K562 (cell line): ENCODE data around the gene C9orf40. TPM values are rescaled to one million over a fixed set of nuclear protein-coding genes. Genes with fewer than 3 reads are reported as not detected.
A peak's percentile ranks its signal among the peaks of the same experiment; 100 is the strongest.

Source experiments
- ARID3A ChIP-seq: IDR thresholded peaks from 2 replicates; pipeline ENCODE4 v1.6.1; 2012; ENCODE audit warnings: low read depth, low read length, improper control_type of control experiment, borderline replicate concordance
- ATF6 ChIP-seq: sonication (generic); formaldehyde crosslinking; IDR thresholded peaks from 2 replicates; pipeline ENCODE4 v1.4.0; 2020; ENCODE audit warnings: mild to moderate bottlenecking, missing genetic modification reagents
- BRD4 ChIP-seq: fragments of 200-600 bp; sonication (generic); IDR thresholded peaks from 2 replicates; pipeline ENCODE4 v1.6.1; 2017; ENCODE audit warnings: inconsistent platforms
- COPS2 ChIP-seq: fragments of 450-650 bp; conservative IDR thresholded peaks from 2 replicates; pipeline ENCODE4 v1.6.1; 2016; ENCODE audit warnings: mild to moderate bottlenecking, moderate library complexity
- EP400 ChIP-seq: fragments of 450-650 bp; IDR thresholded peaks from 2 replicates; pipeline ENCODE4 v1.6.1; 2017; ENCODE audit warnings: antibody characterized with exemption, mild to moderate bottlenecking, moderate library complexity
- ETV5 ChIP-seq: sonication (generic); formaldehyde crosslinking; IDR thresholded peaks from 2 replicates; pipeline ENCODE4 v1.4.0; 2020; ENCODE audit warnings: low read depth, mild to moderate bottlenecking, missing genetic modification reagents
- KLF13 ChIP-seq: fragments of 450-650 bp; IDR thresholded peaks from 2 replicates; pipeline ENCODE4 v1.6.1; 2016; ENCODE audit warnings: missing genetic modification characterization, low read depth, mild to moderate bottlenecking, missing compliant biosample characterization, moderate library complexity, borderline replicate concordance
- MED1 ChIP-seq: sonication (generic); formaldehyde crosslinking; IDR thresholded peaks from 2 replicates; pipeline ENCODE4 v1.8.1; 2023; ENCODE audit warnings: missing genetic modification reagents, borderline replicate concordance
- NCOR1 ChIP-seq: fragments of 450-650 bp; IDR thresholded peaks from 2 replicates; pipeline ENCODE4 v1.6.1; 2016; ENCODE audit warnings: mild to moderate bottlenecking, moderate library complexity
- RBM25 ChIP-seq: fragments of 200-400 bp; formaldehyde crosslinking; IDR thresholded peaks from 2 replicates; pipeline ENCODE4 v1.6.1; 2018; ENCODE audit warnings: low read length, low read depth, moderate library complexity; ENCODE audit not compliant: severe bottlenecking
- TAF15 ChIP-seq: fragments of 200-400 bp; formaldehyde crosslinking; IDR thresholded peaks from 2 replicates; pipeline ENCODE4 v1.6.1; 2017; ENCODE audit warnings: mild to moderate bottlenecking, low read depth, low read length, moderate library complexity
- XRCC3 ChIP-seq: fragments of 450-650 bp; IDR thresholded peaks from 2 replicates; pipeline ENCODE4 v1.6.1; 2017; ENCODE audit warnings: mild to moderate bottlenecking, moderate library complexity
- ZC3H4 ChIP-seq: sonication (generic); formaldehyde crosslinking; IDR thresholded peaks from 2 replicates; pipeline ENCODE4 v1.9.0; 2021; ENCODE audit warnings: missing genetic modification reagents, borderline replicate concordance
- ZNF639 ChIP-seq, 2 experiments: fragments of 200-800 bp in 1 of 2; sonication (Bioruptor generic) in 1 of 2; sonication (generic) in 1 of 2; formaldehyde crosslinking in 1 of 2; IDR thresholded peaks in 1 of 2; conservative IDR thresholded peaks in 1 of 2; 2 replicates each; pipeline versions ENCODE4 v1.5.0 to v1.6.1; 2016 to 2020; ENCODE audit warnings: missing compliant biosample characterization in 1 of 2, missing genetic modification characterization in 1 of 2, missing genetic modification reagents in 1 of 2
- ZNF699 ChIP-seq: fragments of 250-450 bp; sonication (Bioruptor Pico); IDR thresholded peaks from 2 replicates; pipeline ENCODE4 v1.8.0; 2021; ENCODE audit warnings: mild to moderate bottlenecking, moderate library complexity; ENCODE audit not compliant: insufficient replicate concordance
- ZNF717 ChIP-seq: fragments of 250-450 bp; sonication (Bioruptor Pico); IDR thresholded peaks from 2 replicates; pipeline ENCODE4 v1.5.0; 2021
- ZNF740 ChIP-seq, 3 experiments: fragments of 200-800 bp in 1 of 3; sonication (Bioruptor generic) in 1 of 3; sonication (generic) in 1 of 3; formaldehyde crosslinking in 1 of 3; IDR thresholded peaks; 2 replicates each; pipeline versions ENCODE4 v1.6.1 to v1.8.0; 2016 to 2022; ENCODE audit warnings: mild to moderate bottlenecking in 2 of 3, missing compliant biosample characterization in 2 of 3, missing genetic modification characterization in 2 of 3, missing genetic modification reagents in 1 of 3
- polyA plus RNA-seq, 8 experiments: library from polyadenylated mRNA; depleted of rRNA in 4 of 8; stranded (reverse) in 5 of 8; unstranded in 3 of 8; fragments of >200 nt; fragmentation: Nextera tagmentation in 2 of 8; fragmentation: Illumina TruSeq in 1 of 8; extraction: Ambion mirVana in 2 of 8; extraction: Trizol in 1 of 8; gene quantifications; 2 replicates each; pipeline versions ENCODE4 v1.2.1 to v1.2.3, GENCODE V29; 2011 to 2014; ENCODE audit warnings: inconsistent platforms in 1 of 8, missing spikeins in 1 of 8
- total RNA-seq, 7 experiments: library from RNA; depleted of rRNA in 6 of 7; stranded (reverse); fragments of >200 nt in 6 of 7; fragmentation: Illumina TruSeq in 2 of 7; extraction: Trizol in 2 of 7; gene quantifications; 2 replicates each; pipeline versions ENCODE4 v1.2.1 to v1.2.3, GENCODE V29; 2011 to 2021; ENCODE audit warnings: low replicate concordance in 1 of 7

The C9orf40 gene
- total and polyA plus RNA-seq, 9 of the 15 experiments (the other 6 are each of a cell fraction or from before 2014, with no cell fraction given) = 5.6 to 17.3 (median 8.7) TPM

- TF ChIP-seq ARID3A = no peak
- no peak for TF ChIP-seq XRCC3
- no peak for TF ChIP-seq ZC3H4 (CRISPR knock-in tag)
- TF ChIP-seq MED1 (CRISPR knock-in tag) = no peak
- peak; percentile 45; the same call in 1 of the 2 replicates for TF ChIP-seq BRD4
- TF ChIP-seq EP400 = peak; percentile 90
- no peak for TF ChIP-seq ZNF699 (CRISPR knock-in tag)
- TF ChIP-seq TAF15 = no peak
- TF ChIP-seq KLF13 (tag) = 0 out of 2 replicates have a peak, but pooled peaks have one; percentile 21
- TF ChIP-seq ZNF639 (CRISPR knock-in tag; conservative IDR thresholded peaks at IDR 0.05 in 1 of 2, IDR thresholded peaks at IDR 0.05 in 1 of 2) = peak in 1 of 2 experiments; percentile 61; a peak in 1 of 4 replicates
- TF ChIP-seq COPS2 = no peak
- 0 out of 2 replicates have a peak, but pooled peaks have one; percentile 41 for TF ChIP-seq ETV5
- peak; percentile 59; the same call in 1 of the 2 replicates for TF ChIP-seq ATF6 (CRISPR knock-in tag)
- TF ChIP-seq ZNF717 (CRISPR knock-in tag) = no peak
- no peak for TF ChIP-seq RBM25
- no peak for TF ChIP-seq ZNF740 (CRISPR knock-in tag; IDR thresholded peaks at IDR 0.05)
- no peak for TF ChIP-seq ZNF740 (tag; IDR thresholded peaks at IDR 0.05)
- peak; percentile 3; the same call in 1 of the 2 replicates for TF ChIP-seq NCOR1
Observed at GRCh38 chr9:74952201-74953151, at the start of gene C9orf40 (continued).
